Astrocyte (in vitro differentiated cells and primary cell): Measurements from ENCODE around the gene RAB35. TPM values are rescaled to one million over a fixed set of nuclear protein-coding genes. Genes with fewer than 3 reads are reported as not detected.
A peak's percentile ranks its signal among the peaks of the same experiment; 100 is the strongest.

Source experiments
- DNase-seq: peaks from one replicate; pipeline ENCODE4 v3.0.0-alpha.2; 2010; ENCODE audit warnings: low read depth
- FAIRE-seq: peaks from 2 replicates; lab custom pipeline; 2011; peaks lifted over from hg19 to GRCh38; lab: Jason Lieb, UNC
- H2AFZ ChIP-seq: 2 replicates; pipeline ENCODE4 v1.6.0; 2012; ENCODE audit warnings: low read depth, low read length, inconsistent platforms
- H3K27ac ChIP-seq: 2 replicates; pipeline ENCODE4 v1.5.1; 2011; ENCODE audit warnings: low read depth, low read length, inconsistent platforms
- H3K27me3 ChIP-seq: 2 replicates; pipeline ENCODE4 v1.6.0; 2011; ENCODE audit warnings: low read length, inconsistent platforms; ENCODE audit not compliant: insufficient read depth
- H3K36me3 ChIP-seq: 2 replicates; pipeline ENCODE4 v1.5.1; 2011; ENCODE audit warnings: low read length, inconsistent platforms; ENCODE audit not compliant: insufficient read depth
- H3K4me1 ChIP-seq: 2 replicates; pipeline ENCODE4 v1.5.1; 2011; ENCODE audit warnings: low read length, inconsistent platforms; ENCODE audit not compliant: insufficient read depth
- H3K4me2 ChIP-seq: 2 replicates; pipeline ENCODE4 v1.6.0; 2012; ENCODE audit warnings: low read length, inconsistent platforms
- H3K4me3 ChIP-seq: 2 replicates; pipeline ENCODE4 v1.5.1; 2011; ENCODE audit warnings: low read depth, mild to moderate bottlenecking, low read length, inconsistent platforms; ENCODE audit not compliant: insufficient read depth
- H3K79me2 ChIP-seq: 2 replicates; pipeline ENCODE4 v1.6.0; 2012; ENCODE audit warnings: mild to moderate bottlenecking, low read length, inconsistent platforms; ENCODE audit not compliant: insufficient read depth
- H3K9ac ChIP-seq: 2 replicates; pipeline ENCODE4 v1.6.0; 2012; ENCODE audit warnings: mild to moderate bottlenecking, low read length, inconsistent platforms
- H3K9me3 ChIP-seq: 2 replicates; pipeline ENCODE4 v1.5.1; 2012; ENCODE audit warnings: low read depth, mild to moderate bottlenecking, low read length, inconsistent platforms; ENCODE audit not compliant: insufficient read depth
- H4K20me1 ChIP-seq: 2 replicates; pipeline ENCODE4 v1.6.0; 2012; ENCODE audit warnings: low read length, inconsistent platforms; ENCODE audit not compliant: insufficient read depth
- H3K27ac Mint-ChIP-seq: one replicate; pipeline ENCODE4 v1.8.0; 2021; ENCODE audit warnings: mild to moderate bottlenecking, mixed read lengths; ENCODE audit not compliant: unreplicated experiment
- H3K27me3 Mint-ChIP-seq: one replicate; pipeline ENCODE4 v1.8.0; 2021; ENCODE audit warnings: low read depth, mixed read lengths; ENCODE audit not compliant: unreplicated experiment
- H3K36me3 Mint-ChIP-seq: one replicate; pipeline ENCODE4 v1.8.0; 2021; ENCODE audit warnings: low read depth, mixed read lengths; ENCODE audit not compliant: unreplicated experiment
- H3K4me1 Mint-ChIP-seq: one replicate; pipeline ENCODE4 v1.8.0; 2021; ENCODE audit warnings: low read depth, mixed read lengths; ENCODE audit not compliant: unreplicated experiment
- H3K4me3 Mint-ChIP-seq: one replicate; pipeline ENCODE4 v1.8.0; 2021; ENCODE audit warnings: mild to moderate bottlenecking, moderate library complexity, mixed read lengths; ENCODE audit not compliant: unreplicated experiment
- H3K9me3 Mint-ChIP-seq: one replicate; pipeline ENCODE4 v1.8.0; 2021; ENCODE audit warnings: mild to moderate bottlenecking, mixed read lengths; ENCODE audit not compliant: unreplicated experiment
- EZH2 ChIP-seq: IDR thresholded peaks from 2 replicates; pipeline ENCODE4 v1.6.1; 2012; ENCODE audit warnings: mild to moderate bottlenecking, low read length, inconsistent platforms; ENCODE audit not compliant: insufficient read depth
- total RNA-seq: library from RNA; stranded (reverse); gene quantifications from 2 replicates; pipeline ENCODE4 v1.2.1, GENCODE V29; 2021
- TF ChIP-seq, protein P1 (sequence below): IDR thresholded peaks from 2 replicates; pipeline ENCODE4 v1.5.1; 2011; ENCODE audit warnings: low read depth, mild to moderate bottlenecking, inconsistent platforms, low read length, moderate library complexity; ENCODE audit not compliant: insufficient read depth

Gene RAB35
- total RNA-seq, 1 donor from 2014 or later = 63.3 TPM

DNA sequence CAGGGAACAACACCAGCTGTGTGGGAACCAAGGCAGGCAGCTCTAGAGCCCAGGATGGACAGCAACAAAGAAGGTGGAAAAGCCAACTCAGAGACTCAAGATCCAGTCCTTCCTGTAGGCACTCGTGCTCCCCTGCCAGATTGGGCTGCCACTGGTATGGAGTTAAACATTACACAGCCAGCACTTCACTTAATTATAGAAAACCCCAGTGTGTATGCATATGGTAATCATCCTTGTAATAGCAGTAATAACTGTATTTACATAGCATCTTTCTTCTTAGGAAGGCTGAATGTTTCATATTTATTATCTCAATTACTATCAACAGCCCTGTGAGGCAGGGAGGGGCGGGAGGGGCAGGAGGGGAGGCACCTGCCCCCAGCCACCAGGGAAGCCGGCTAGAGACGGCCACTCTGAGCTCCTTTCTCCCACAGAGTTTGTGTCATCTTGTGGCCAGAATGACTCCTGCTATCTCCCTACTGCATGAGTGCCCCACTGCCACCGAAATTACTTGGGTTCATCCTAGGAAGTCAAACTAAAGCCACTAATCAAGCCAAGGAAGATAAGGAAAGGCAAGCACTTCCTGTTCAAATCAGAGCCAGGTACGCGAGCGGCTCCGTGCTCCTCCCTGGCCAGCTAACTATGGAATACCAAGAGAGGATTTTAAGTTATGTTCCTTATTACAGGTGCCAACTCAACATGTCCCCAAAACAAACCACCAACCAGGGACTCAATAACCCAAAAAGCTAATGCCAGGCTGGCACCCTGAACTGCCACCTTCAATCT, 15.7 kb upstream of the RAB35 start:
- H3K36me3 ChIP-seq = peaks cover 80% of the 10 kb centered on the region
- no peak for FAIRE-seq

DNA sequence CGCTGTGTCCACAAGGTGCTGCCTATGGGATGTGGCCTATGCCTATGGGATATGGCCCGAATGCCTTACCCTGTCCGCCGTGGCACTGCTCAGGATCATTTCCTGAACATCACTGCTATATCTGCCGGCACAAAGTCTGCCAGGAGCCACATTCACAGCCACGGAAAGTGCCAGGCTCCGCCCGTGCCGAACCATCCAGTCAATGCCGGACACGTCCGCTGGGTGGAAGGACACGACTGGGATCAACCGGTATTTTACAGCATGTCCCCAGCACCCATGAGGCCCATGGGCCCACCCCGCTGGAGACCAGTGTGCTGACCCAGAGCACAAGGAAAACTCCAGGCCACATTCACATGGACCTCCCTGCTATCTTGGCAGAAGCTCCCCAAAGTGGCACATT, 14.6 kb upstream of the RAB35 start:
- H3K27me3 Mint-ChIP-seq = no peaks in the 10 kb centered on the region
- Histone ChIP-seq H3K27me3 (no peaks in the 10 kb centered on the region), H3K4me2 (no peak overlapping the region), H3K79me2 (no peaks in the 10 kb centered on the region), H3K4me3 (no peak overlapping the region), H3K9me3 (no peaks in the 10 kb centered on the region), H2AFZ (no peak overlapping the region), H3K36me3 (peaks cover 74% of the 10 kb centered on the region), H3K9ac (no peak overlapping the region), H3K27ac (no peak overlapping the region), H4K20me1 (peaks cover 52% of the 10 kb centered on the region), H3K4me1 (peaks cover 19% of the 10 kb centered on the region)
- DNase-seq (no peak), FAIRE-seq (no peak)
- no peak overlapping the region for H3K4me3 Mint-ChIP-seq
- no peak for TF ChIP-seq EZH2
- TF ChIP-seq, protein P1, sequence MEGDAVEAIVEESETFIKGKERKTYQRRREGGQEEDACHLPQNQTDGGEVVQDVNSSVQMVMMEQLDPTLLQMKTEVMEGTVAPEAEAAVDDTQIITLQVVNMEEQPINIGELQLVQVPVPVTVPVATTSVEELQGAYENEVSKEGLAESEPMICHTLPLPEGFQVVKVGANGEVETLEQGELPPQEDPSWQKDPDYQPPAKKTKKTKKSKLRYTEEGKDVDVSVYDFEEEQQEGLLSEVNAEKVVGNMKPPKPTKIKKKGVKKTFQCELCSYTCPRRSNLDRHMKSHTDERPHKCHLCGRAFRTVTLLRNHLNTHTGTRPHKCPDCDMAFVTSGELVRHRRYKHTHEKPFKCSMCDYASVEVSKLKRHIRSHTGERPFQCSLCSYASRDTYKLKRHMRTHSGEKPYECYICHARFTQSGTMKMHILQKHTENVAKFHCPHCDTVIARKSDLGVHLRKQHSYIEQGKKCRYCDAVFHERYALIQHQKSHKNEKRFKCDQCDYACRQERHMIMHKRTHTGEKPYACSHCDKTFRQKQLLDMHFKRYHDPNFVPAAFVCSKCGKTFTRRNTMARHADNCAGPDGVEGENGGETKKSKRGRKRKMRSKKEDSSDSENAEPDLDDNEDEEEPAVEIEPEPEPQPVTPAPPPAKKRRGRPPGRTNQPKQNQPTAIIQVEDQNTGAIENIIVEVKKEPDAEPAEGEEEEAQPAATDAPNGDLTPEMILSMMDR = no peak
- no peaks in the 10 kb centered on the region for H3K9me3 Mint-ChIP-seq
- H3K4me1 Mint-ChIP-seq = peaks cover 12% of the 10 kb centered on the region
- no peak overlapping the region for H3K27ac Mint-ChIP-seq
- H3K36me3 Mint-ChIP-seq = peaks cover 45% of the 10 kb centered on the region

More for the DNA sequence above, 15.7 kb upstream of the RAB35 start:
- Histone ChIP-seq H3K4me3 (no peak overlapping the region), H3K27me3 (no peaks in the 10 kb centered on the region), H3K4me2 (no peak overlapping the region), H2AFZ (no peak overlapping the region), H3K9ac (no peak overlapping the region), H3K79me2 (no peaks in the 10 kb centered on the region), H3K9me3 (no peaks in the 10 kb centered on the region), H3K27ac (no peak overlapping the region), H4K20me1 (peaks cover 53% of the 10 kb centered on the region), H3K4me1 (peaks cover 8% of the 10 kb centered on the region)
- H3K4me1 Mint-ChIP-seq = peaks cover 2% of the 10 kb centered on the region
- no peaks in the 10 kb centered on the region for H3K27me3 Mint-ChIP-seq
- H3K36me3 Mint-ChIP-seq = peaks cover 41% of the 10 kb centered on the region
- TF ChIP-seq, protein P1 = no peak
- TF ChIP-seq EZH2 = no peak
- no peak overlapping the region for H3K27ac Mint-ChIP-seq
- H3K4me3 Mint-ChIP-seq = no peak overlapping the region
- no peak for DNase-seq
- H3K9me3 Mint-ChIP-seq = no peaks in the 10 kb centered on the region

DNA sequence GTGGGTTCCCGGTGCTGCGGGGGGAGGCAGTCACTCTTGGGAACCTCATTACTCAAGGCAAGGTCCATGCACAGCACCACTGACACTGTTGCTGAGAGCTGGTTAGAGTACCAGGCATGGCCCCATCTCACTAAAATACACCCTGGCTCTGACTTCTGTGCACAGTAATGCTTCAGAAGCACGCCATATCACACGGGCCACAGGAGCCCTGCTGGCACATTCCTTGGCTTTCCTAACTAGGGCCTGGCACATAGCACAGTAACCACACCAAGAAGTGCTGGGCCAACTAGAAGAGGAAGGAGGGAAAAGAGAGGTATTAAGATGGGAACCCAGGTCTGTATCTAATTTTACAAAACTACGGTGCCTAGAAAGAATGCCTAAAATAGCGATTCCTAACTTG, 13.5 kb upstream of the RAB35 start:
- no peak overlapping the region for H3K9ac ChIP-seq
- FAIRE-seq (no peak), DNase-seq (no peak)
- H4K20me1 ChIP-seq = peaks cover 60% of the 10 kb centered on the region
- no peaks in the 10 kb centered on the region for H3K27me3 Mint-ChIP-seq
- H3K27ac Mint-ChIP-seq = peak overlapping the region; percentile 26
- H3K4me2 ChIP-seq = no peak overlapping the region
- peaks cover 22% of the 10 kb centered on the region for H3K4me1 Mint-ChIP-seq
- TF ChIP-seq EZH2 = no peak
- TF ChIP-seq, protein P1 = no peak
- no peaks in the 10 kb centered on the region for H3K9me3 Mint-ChIP-seq
- H3K4me1 ChIP-seq = peaks cover 26% of the 10 kb centered on the region
- H3K79me2 ChIP-seq = no peaks in the 10 kb centered on the region
- no peak overlapping the region for H3K4me3 ChIP-seq
- no peaks in the 10 kb centered on the region for H3K9me3 ChIP-seq
- H3K36me3 ChIP-seq = peaks cover 75% of the 10 kb centered on the region
- H3K36me3 Mint-ChIP-seq = peaks cover 55% of the 10 kb centered on the region
- no peak overlapping the region for H2AFZ ChIP-seq
- no peak overlapping the region for H3K27ac ChIP-seq
- H3K27me3 ChIP-seq = no peaks in the 10 kb centered on the region
- H3K4me3 Mint-ChIP-seq = no peak overlapping the region
